Thyroid gland (tissue), 4 donors: Measurements from ENCODE around the gene TBATA.

Experiments
- POLR2A ChIP-seq, 2 donors: fragments of 450-650 bp; IDR thresholded peaks; one replicate each; pipeline ENCODE4 v1.6.1; 2017; ENCODE audit warnings: antibody characterized with exemption in 2 of 2, mild to moderate bottlenecking in 2 of 2, moderate library complexity in 1 of 2
- TF ChIP-seq, protein P1 (sequence below), 6 experiments: fragments of 200-600 bp in 3 of 6; fragments of 450-650 bp in 3 of 6; sonication (generic) in 3 of 6; IDR thresholded peaks; one replicate each; pipeline ENCODE4 v1.5.1; 2016 to 2019; ENCODE audit warnings: antibody characterized with exemption in 6 of 6, mild to moderate bottlenecking in 2 of 6, inconsistent platforms in 1 of 6, moderate library complexity in 1 of 6

DNA sequence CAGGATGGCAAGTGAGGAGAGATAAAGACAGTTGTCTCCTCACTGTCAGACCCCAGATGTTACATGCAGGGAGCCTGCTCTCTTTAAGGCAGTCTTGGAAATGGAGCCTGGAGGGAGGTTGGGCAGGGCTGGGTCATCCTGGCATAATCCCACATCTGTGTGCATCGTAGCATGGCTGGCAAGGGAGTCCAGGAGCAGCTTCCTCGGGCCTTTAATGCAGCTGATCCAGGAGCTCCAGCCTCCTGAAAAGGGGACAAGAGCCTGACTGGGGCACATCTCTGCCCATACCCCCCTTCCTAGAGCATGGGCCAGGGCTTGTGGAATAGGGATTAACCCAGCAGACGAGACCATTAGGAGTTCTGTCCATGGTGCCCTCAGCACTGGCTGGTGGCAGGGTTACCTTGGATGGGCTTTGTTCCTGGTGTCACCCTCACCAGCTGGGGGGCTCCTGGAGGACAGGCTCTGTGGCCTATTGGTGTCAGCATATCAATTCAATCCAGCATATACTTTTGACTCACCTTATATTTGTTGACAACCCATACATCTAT is 34.9 kb downstream of the TBATA start:
- no peak for TF ChIP-seq POLR2A (IDR thresholded peaks at IDR 0.05)
- TF ChIP-seq, protein P1, sequence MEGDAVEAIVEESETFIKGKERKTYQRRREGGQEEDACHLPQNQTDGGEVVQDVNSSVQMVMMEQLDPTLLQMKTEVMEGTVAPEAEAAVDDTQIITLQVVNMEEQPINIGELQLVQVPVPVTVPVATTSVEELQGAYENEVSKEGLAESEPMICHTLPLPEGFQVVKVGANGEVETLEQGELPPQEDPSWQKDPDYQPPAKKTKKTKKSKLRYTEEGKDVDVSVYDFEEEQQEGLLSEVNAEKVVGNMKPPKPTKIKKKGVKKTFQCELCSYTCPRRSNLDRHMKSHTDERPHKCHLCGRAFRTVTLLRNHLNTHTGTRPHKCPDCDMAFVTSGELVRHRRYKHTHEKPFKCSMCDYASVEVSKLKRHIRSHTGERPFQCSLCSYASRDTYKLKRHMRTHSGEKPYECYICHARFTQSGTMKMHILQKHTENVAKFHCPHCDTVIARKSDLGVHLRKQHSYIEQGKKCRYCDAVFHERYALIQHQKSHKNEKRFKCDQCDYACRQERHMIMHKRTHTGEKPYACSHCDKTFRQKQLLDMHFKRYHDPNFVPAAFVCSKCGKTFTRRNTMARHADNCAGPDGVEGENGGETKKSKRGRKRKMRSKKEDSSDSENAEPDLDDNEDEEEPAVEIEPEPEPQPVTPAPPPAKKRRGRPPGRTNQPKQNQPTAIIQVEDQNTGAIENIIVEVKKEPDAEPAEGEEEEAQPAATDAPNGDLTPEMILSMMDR (IDR thresholded peaks at IDR 0.05) = no peak
